ENCODE measurements around the gene GPR35.

Gene GPR35

GRCh38 chr2:240629968-240630770 is 4.9 kb downstream of the GPR35 start:
- Mint-ChIP-seq H3K9me3 (peaks cover 10% of the 10 kb centered on the region), H3K27ac (no peak overlapping the region), H3K36me3 (ENCODE audit: low read depth) (peaks cover 8% of the 10 kb centered on the region), H3K4me3 (no peak overlapping the region), H3K27me3 (no peaks in the 10 kb centered on the region), H3K4me1 (ENCODE audit: low read depth) (peaks cover 22% of the 10 kb centered on the region)
- DNase-seq = peak; percentile 17

GRCh38 chr2:240630771-240631547 is 5.7 kb downstream of the GPR35 start:
- H3K4me1 Mint-ChIP-seq (ENCODE audit: low read depth) = peaks cover 18% of the 10 kb centered on the region
- no peak overlapping the region for H3K4me3 Mint-ChIP-seq
- no peak overlapping the region for H3K27ac Mint-ChIP-seq
- DNase-seq = no peak
- peaks cover 10% of the 10 kb centered on the region for H3K9me3 Mint-ChIP-seq
- H3K36me3 Mint-ChIP-seq (ENCODE audit: low read depth) = peaks cover 8% of the 10 kb centered on the region
- H3K27me3 Mint-ChIP-seq = no peaks in the 10 kb centered on the region

DNA sequence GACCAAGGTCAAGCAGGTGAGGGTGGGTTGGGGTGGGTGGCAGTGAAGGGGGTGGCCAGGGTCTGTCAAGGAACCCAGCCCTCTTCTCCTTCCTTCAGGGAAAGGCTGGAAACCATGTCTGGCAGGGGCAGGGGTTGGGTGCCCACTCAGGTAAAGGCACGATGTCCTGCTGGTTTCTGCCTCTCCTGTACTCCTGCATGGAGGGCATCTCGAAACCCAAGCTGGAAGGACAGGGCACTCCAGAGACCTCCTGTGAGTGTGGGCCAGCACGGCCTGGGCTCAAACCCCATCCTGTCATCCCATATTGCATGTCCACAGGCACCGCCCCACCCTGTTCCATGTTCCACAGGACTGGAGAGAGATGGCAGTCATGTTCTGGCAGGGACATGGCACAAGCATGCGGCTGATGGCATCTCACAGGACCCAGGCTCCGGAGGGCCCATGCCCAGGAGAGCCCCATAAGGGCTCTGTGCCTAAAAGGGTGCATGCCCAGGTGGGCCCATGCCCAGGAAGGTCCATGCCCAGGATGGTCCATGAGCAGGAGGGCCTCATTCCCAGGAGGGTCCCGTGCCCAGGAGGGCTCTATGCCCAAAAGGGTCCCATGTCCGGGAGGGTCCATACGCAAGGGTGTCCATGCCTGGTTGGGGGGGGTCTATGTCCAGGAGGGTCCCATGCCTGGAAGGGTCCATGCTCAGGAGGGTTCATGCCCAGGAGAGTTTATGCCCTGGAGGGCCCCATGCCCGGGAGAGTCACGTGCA is 6.4 kb downstream of the GPR35 start:
- Mint-ChIP-seq H3K27me3 (no peaks in the 10 kb centered on the region), H3K36me3 (ENCODE audit: low read depth) (peaks cover 8% of the 10 kb centered on the region), H3K4me3 (no peak overlapping the region), H3K9me3 (peaks cover 10% of the 10 kb centered on the region), H3K27ac (no peak overlapping the region), H3K4me1 (ENCODE audit: low read depth) (peaks cover 12% of the 10 kb centered on the region)
- no peak for DNase-seq

DNA sequence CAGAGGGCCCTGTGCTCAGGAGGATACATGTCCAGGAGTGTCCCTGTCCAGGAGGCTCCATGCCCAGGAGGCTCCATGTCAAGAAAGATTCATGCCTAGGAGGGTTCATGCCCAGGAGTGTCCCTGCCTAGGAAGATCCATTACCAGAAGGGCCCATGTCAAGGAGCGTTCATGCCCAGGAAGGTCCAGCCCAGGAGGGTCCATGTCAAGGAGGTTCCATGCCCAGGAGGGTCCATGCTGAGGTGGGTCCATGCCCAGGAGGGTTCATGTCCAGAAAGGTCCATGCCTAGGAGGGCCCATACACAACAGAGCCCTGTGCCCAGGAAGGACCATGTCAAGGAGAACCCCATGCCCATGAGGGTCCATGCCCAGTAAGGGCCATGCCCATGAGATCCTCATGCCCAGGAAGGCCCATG is 7.0 kb downstream of the GPR35 start:
- peaks cover 8% of the 10 kb centered on the region for H3K4me1 Mint-ChIP-seq (ENCODE audit: low read depth)
- H3K9me3 Mint-ChIP-seq = peaks cover 10% of the 10 kb centered on the region
- no peak overlapping the region for H3K4me3 Mint-ChIP-seq
- peaks cover 8% of the 10 kb centered on the region for H3K36me3 Mint-ChIP-seq (ENCODE audit: low read depth)
- no peak for DNase-seq
- no peaks in the 10 kb centered on the region for H3K27me3 Mint-ChIP-seq
- H3K27ac Mint-ChIP-seq = no peak overlapping the region

DNA sequence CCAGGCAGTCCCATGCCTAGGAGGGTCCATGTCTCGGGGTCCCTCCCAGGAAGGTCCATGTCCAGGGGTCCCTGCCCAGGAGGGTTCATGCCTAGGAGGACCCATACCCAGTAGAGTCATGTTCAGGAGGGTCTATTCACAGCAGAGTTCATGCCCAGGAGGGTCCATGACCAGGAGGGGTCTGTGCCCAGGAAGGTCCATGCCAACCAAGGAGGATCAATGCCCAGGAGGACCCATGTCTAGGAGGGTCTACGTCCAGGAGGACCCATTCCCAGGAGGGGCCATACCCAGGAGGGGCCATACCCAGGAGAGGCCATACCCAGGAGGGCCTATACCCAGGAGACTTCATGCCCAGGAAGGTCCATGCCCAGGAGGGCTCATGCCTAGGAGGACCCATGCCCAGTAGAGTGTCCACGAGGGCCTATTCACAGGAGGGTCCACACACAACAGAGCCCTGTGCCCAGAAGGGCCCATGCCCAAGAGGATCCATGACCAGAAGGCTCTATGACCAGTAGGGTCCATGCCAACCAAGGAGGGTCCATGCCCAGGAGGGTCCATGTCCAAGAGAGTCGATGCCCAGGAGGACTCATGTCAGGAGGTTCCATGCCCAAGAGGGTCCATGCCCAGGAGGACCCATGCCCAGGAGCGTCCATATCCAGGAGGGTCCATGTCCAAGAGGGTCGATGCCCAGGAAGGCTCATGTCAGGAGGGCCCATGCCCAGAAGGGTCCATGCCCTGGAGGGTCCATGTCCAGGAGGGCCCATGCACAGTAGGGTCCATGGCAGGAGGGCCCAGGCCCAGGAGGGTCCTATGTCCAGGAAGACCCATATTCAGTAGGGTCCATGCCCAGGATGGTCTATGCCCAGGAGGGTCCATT is 10.1 kb downstream of the GPR35 start:
- peak; percentile 28 for DNase-seq
- H3K36me3 Mint-ChIP-seq (ENCODE audit: low read depth) = peaks cover 7% of the 10 kb centered on the region
- H3K27ac Mint-ChIP-seq = no peak overlapping the region
- H3K4me1 Mint-ChIP-seq (ENCODE audit: low read depth) = no peaks in the 10 kb centered on the region
- peaks cover 10% of the 10 kb centered on the region for H3K9me3 Mint-ChIP-seq
- no peak overlapping the region for H3K4me3 Mint-ChIP-seq
- H3K27me3 Mint-ChIP-seq = no peaks in the 10 kb centered on the region

DNA sequence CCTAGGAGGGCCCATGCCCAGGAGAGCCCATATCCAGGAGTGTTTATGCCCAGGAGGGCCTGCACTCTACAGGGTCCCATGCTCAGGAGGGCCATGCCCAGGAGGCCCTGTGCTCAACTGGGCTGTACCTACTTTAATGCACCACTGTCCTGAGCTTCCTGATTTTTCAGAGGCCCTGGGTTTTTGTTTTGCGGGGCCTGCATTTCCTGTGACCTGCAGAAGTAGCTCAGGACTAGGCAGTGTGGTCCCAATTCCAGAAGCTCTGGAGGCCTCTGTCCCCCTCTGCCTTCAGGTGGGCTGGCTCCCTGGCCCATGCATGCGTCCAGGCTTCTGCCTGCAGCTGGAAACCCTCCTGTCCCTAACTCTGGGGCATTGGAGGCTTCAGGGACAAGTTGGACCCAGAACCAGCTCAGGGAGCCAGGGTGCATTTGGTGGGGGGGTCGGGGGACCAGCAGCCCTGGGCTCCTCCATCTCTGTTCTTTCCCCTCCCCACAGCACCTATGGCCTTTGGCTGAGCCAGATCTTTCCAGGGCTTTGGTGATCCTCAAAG is 10.8 kb downstream of the GPR35 start:
- no peak for DNase-seq
- no peak overlapping the region for H3K4me3 Mint-ChIP-seq

GRCh38 chr2:240636563-240637115 is 11.4 kb downstream of the GPR35 start:
- Mint-ChIP-seq H3K4me3 (no peak overlapping the region), H3K4me1 (ENCODE audit: low read depth) (no peaks in the 10 kb centered on the region), H3K27me3 (no peaks in the 10 kb centered on the region)

More for the DNA sequence above, 10.8 kb downstream of the GPR35 start:
- Mint-ChIP-seq H3K4me1 (ENCODE audit: low read depth) (no peaks in the 10 kb centered on the region), H3K9me3 (peaks cover 10% of the 10 kb centered on the region), H3K27ac (no peak overlapping the region), H3K27me3 (no peaks in the 10 kb centered on the region), H3K36me3 (ENCODE audit: low read depth) (peaks cover 4% of the 10 kb centered on the region)

GRCh38 chr2:240637116-240637900 is 12.0 kb downstream of the GPR35 start:
- no peak for DNase-seq
- H3K27me3 Mint-ChIP-seq = no peaks in the 10 kb centered on the region
- H3K36me3 Mint-ChIP-seq (ENCODE audit: low read depth) = peaks cover 4% of the 10 kb centered on the region
- H3K4me3 Mint-ChIP-seq = no peak overlapping the region
- H3K9me3 Mint-ChIP-seq = peaks cover 10% of the 10 kb centered on the region
- no peak overlapping the region for H3K27ac Mint-ChIP-seq
- no peaks in the 10 kb centered on the region for H3K4me1 Mint-ChIP-seq (ENCODE audit: low read depth)

More at GRCh38 chr2:240636563-240637115, 11.4 kb downstream of the GPR35 start:
- DNase-seq = no peak
- H3K27ac Mint-ChIP-seq = no peak overlapping the region
- H3K36me3 Mint-ChIP-seq (ENCODE audit: low read depth) = peaks cover 4% of the 10 kb centered on the region
- peaks cover 10% of the 10 kb centered on the region for H3K9me3 Mint-ChIP-seq

- no peaks in the 10 kb centered on the region for H3K27me3 Mint-ChIP-seq
- H3K4me3 Mint-ChIP-seq = no peak overlapping the region
- H3K36me3 Mint-ChIP-seq (ENCODE audit: low read depth) = peaks cover 4% of the 10 kb centered on the region
- peak; percentile 20 for DNase-seq
- no peaks in the 10 kb centered on the region for H3K4me1 Mint-ChIP-seq (ENCODE audit: low read depth)
- H3K9me3 Mint-ChIP-seq = peaks cover 9% of the 10 kb centered on the region
- no peak overlapping the region for H3K27ac Mint-ChIP-seq
These were observed 12.6 kb downstream of the GPR35 start for GRCh38 chr2:240637901-240638345.

DNA sequence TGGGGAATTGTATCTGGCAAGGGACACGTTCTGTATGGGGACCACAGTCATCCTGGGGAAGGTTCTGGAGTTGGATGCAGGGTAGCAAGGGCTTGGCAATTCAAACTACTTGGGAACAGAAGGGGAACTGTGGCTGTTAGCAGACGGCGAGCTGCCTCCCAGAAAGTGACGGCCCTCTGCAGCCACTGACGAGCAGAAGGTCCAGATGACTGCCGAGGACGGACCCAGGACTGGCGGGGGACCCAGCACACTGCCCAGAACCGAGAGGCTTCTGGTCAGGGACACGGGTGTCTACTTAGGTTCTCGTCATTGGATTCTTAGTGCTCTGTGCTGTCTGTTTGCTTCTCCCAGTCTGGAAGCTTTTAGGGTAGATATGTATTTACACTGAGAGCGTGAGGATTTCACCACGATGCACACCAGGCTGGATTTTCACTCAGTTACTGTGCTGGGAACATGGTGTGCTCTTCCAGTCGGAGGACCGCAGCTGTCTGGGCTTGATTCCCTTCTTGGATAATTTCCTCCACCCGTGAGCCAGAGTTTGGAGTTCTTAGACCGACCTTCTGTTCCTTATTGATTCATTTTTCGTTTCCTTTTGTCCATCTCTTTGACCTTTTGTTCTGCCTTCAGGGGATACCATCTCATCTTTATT is 13.4 kb downstream of the GPR35 start:
- DNase-seq = no peak
- Mint-ChIP-seq H3K9me3 (peaks cover 2% of the 10 kb centered on the region), H3K27ac (no peak overlapping the region), H3K27me3 (no peaks in the 10 kb centered on the region), H3K4me1 (ENCODE audit: low read depth) (no peaks in the 10 kb centered on the region), H3K4me3 (no peak overlapping the region), H3K36me3 (ENCODE audit: low read depth) (no peaks in the 10 kb centered on the region)

DNA sequence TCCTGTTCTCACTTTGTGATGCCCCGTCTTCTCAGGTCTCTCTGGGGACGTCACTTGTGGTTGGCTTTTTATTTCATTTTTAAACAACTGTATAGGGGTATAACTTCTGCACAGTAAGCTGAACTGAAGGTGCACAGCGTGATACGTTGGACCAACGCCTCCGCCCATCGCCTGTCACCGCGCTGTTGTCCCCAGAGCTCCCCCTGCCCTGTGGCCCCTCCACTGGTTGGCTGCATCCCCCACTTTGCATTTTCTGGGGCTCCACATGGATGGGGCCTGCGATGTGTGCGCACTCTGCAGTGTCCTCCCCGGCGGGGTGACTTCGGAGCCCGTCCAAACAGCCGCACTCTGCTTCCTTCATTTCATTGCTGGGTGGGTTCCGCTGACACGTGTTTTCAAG is 14.3 kb downstream of the GPR35 start:
- H3K4me1 Mint-ChIP-seq (ENCODE audit: low read depth) = no peaks in the 10 kb centered on the region

GRCh38 chr2:240640939-240641338 is 15.7 kb downstream of the GPR35 start:
- Mint-ChIP-seq H3K27ac (no peak overlapping the region), H3K27me3 (no peaks in the 10 kb centered on the region), H3K4me1 (ENCODE audit: low read depth) (peaks cover 5% of the 10 kb centered on the region), H3K36me3 (ENCODE audit: low read depth) (no peaks in the 10 kb centered on the region), H3K9me3 (no peaks in the 10 kb centered on the region), H3K4me3 (no peak overlapping the region)
- peak; percentile 38 for DNase-seq

More for the DNA sequence above, 14.3 kb downstream of the GPR35 start:
- no peak for DNase-seq
- H3K27me3 Mint-ChIP-seq = no peaks in the 10 kb centered on the region
- H3K9me3 Mint-ChIP-seq = no peaks in the 10 kb centered on the region
- H3K36me3 Mint-ChIP-seq (ENCODE audit: low read depth) = no peaks in the 10 kb centered on the region
- H3K27ac Mint-ChIP-seq = no peak overlapping the region
- H3K4me3 Mint-ChIP-seq = no peak overlapping the region
